HCT116 (cell line): ENCODE data around the gene TRAF3. TPM values are rescaled to one million over a fixed set of nuclear protein-coding genes. Genes with fewer than 3 reads are reported as not detected.

Source experiments
- ATAC-seq: fragments of 200-7000 bp; cut with Tn5 transposase; 2 replicates; pipeline ENCODE4 v1.9.1; 2020; ENCODE audit warnings: mild to moderate bottlenecking, moderate library complexity
- BruUV-seq: library from RNA; stranded (reverse); fragments of 400-500 nt; replicated peaks from 2 replicates; lab custom pipeline; 2021; lab: Mats Ljungman, UMichigan
- CTCF ChIA-PET: fragments of 300-600 bp; sonication (Branson Sonifier 250); formaldehyde crosslinking; loops from one replicate; lab custom pipeline; 2021; ENCODE audit warnings: antibody characterized with exemption; lab: Charles Lee
- POLR2A ChIA-PET: fragments of 300-600, 350-600 bp; sonication (Branson Sonifier 250); formaldehyde crosslinking; loops from one replicate; lab custom pipeline; 2021; ENCODE audit warnings: antibody characterized with exemption; lab: Charles Lee
- RAD21 ChIA-PET, 2 experiments: fragments of 300-600 bp; sonication (Branson Sonifier 250); formaldehyde crosslinking; loops; one replicate each; lab custom pipeline; 2023; ENCODE audit warnings: low total read pairs in 2 of 2; ENCODE audit not compliant: uncharacterized antibody in 2 of 2, unreplicated experiment in 2 of 2, low non-redundant PET in 1 of 2; lab: Charles Lee
- DNase-seq: peaks from one replicate; pipeline ENCODE4 v3.0.0-alpha.2; 2010; ENCODE audit warnings: low read depth, low spot score
- H2AFZ ChIP-seq: fragments of 200-600 bp; shearing (Covaris generic), sonication (generic); 2 replicates; pipeline ENCODE4 v1.6.1; 2017; ENCODE audit warnings: low read depth, mixed run types, mixed read lengths, antibody characterized with exemption, low read length; ENCODE audit not compliant: poor library complexity, severe bottlenecking
- H3K27ac ChIP-seq: 2 replicates; pipeline ENCODE4 v1.5.1; 2012; ENCODE audit warnings: low read depth, low read length
- H3K27me3 ChIP-seq: fragments of 200-600 bp; sonication (generic); 2 replicates; pipeline ENCODE4 v1.6.1; 2016; ENCODE audit warnings: mixed run types, low read length, mixed read lengths; ENCODE audit not compliant: insufficient read depth
- H3K36me3 ChIP-seq, 2 experiments: fragments of 200-500 bp in 1 of 2; fragments of 200-600 bp in 1 of 2; sonication (Bioruptor generic) in 1 of 2; sonication (generic) in 1 of 2; 2 replicates each; pipeline versions ENCODE4 v1.5.1 to v1.6.1; 2014 to 2016; ENCODE audit warnings: low read length in 2 of 2, inconsistent platforms in 1 of 2, mixed read lengths in 1 of 2, mixed run types in 1 of 2; ENCODE audit not compliant: insufficient read depth in 2 of 2, control insufficient read depth in 1 of 2
- H3K4me1 ChIP-seq, 2 experiments: fragments of 200-600 bp in 1 of 2; sonication (generic) in 1 of 2; 2 replicates each; pipeline versions ENCODE4 v1.5.1 to v1.6.1; 2012 to 2017; ENCODE audit warnings: low read length in 2 of 2, inconsistent platforms in 1 of 2, mild to moderate bottlenecking in 1 of 2, mixed read lengths in 1 of 2, mixed run types in 1 of 2, moderate library complexity in 1 of 2; ENCODE audit not compliant: insufficient read depth in 2 of 2, control insufficient read depth in 1 of 2
- H3K4me2 ChIP-seq: fragments of 200-600 bp; sonication (generic); 2 replicates; pipeline ENCODE4 v1.6.1; 2017; ENCODE audit warnings: mixed run types, low read length, mixed read lengths
- H3K4me3 ChIP-seq, 2 experiments: fragments of 200-600 bp in 1 of 2; sonication (generic) in 1 of 2; replicated peaks in 1 of 2; 2 replicates each; pipeline ENCODE4 v1.5.1; 2011 to 2016; ENCODE audit warnings: low read length in 2 of 2, control low read depth in 1 of 2, low read depth in 1 of 2, mild to moderate bottlenecking in 1 of 2, mixed read lengths in 1 of 2, mixed run types in 1 of 2
- H3K79me2 ChIP-seq: fragments of 200-600 bp; sonication (generic); 2 replicates; pipeline ENCODE4 v1.6.1; 2017; ENCODE audit warnings: mild to moderate bottlenecking, mixed run types, low read length, moderate library complexity, mixed read lengths; ENCODE audit not compliant: insufficient read depth
- H3K9ac ChIP-seq: fragments of 200-600 bp; sonication (generic); 2 replicates; pipeline ENCODE4 v1.6.1; 2016; ENCODE audit warnings: low read length, mixed read lengths
- H3K9me2 ChIP-seq: fragments of 200-600 bp; sonication (generic), shearing (Covaris generic); 2 replicates; pipeline ENCODE4 v1.6.1; 2017; ENCODE audit warnings: mixed run types, mild to moderate bottlenecking, moderate library complexity; ENCODE audit not compliant: insufficient read depth
- H3K9me3 ChIP-seq, 2 experiments: fragments of 200-500 bp in 1 of 2; fragments of 200-600 bp in 1 of 2; sonication (Bioruptor generic) in 1 of 2; sonication (generic) in 1 of 2; 2 replicates each; pipeline ENCODE4 v1.6.1; 2014 to 2017; ENCODE audit warnings: low read length in 2 of 2, mixed read lengths in 2 of 2, inconsistent platforms in 1 of 2, low read depth in 1 of 2, mild to moderate bottlenecking in 1 of 2, mixed run types in 1 of 2, moderate library complexity in 1 of 2; ENCODE audit not compliant: control insufficient read depth in 1 of 2, insufficient read depth in 1 of 2
- H4K20me1 ChIP-seq: fragments of 200-600 bp; sonication (generic), shearing (Covaris generic); 2 replicates; pipeline ENCODE4 v1.6.1; 2017; ENCODE audit warnings: mixed run types, mild to moderate bottlenecking, moderate library complexity; ENCODE audit not compliant: insufficient read depth
- CEBPB ChIP-seq: IDR thresholded peaks from 2 replicates; pipeline ENCODE4 v1.6.1; 2012; ENCODE audit warnings: low read depth
- EZH2phosphoT487 ChIP-seq: fragments of 200-600 bp; IDR thresholded peaks from 2 replicates; pipeline ENCODE4 v1.6.1; 2018; ENCODE audit warnings: antibody characterized with exemption, borderline replicate concordance
- JUND ChIP-seq: IDR thresholded peaks from 2 replicates; pipeline ENCODE4 v1.6.1; 2012
- MAX ChIP-seq: IDR thresholded peaks from 2 replicates; pipeline ENCODE4 v1.6.1; 2012
- POLR2A ChIP-seq: IDR thresholded peaks from 2 replicates; pipeline ENCODE4 v1.7.0; 2011; ENCODE audit warnings: borderline replicate concordance; ENCODE audit not compliant: insufficient read depth, insufficient read length; ENCODE audit errors: extremely low read depth
- RAD21 ChIP-seq: IDR thresholded peaks from 2 replicates; pipeline ENCODE4 v1.6.1; 2012; ENCODE audit warnings: low read depth, mild to moderate bottlenecking
- REST ChIP-seq: IDR thresholded peaks from 2 replicates; pipeline ENCODE4 v1.6.1; 2012; ENCODE audit warnings: low read depth
- SP1 ChIP-seq: IDR thresholded peaks from 2 replicates; pipeline ENCODE4 v1.6.1; 2012; ENCODE audit warnings: low read depth
- ZFX ChIP-seq: fragments of 450-650 bp; IDR thresholded peaks from 2 replicates; pipeline ENCODE4 v1.6.1; 2017
- intact Hi-C: fragments of 100-400 bp; cut with micrococcal nuclease; formaldehyde crosslinking; loops from 2 replicates; pipeline ENCODE4 v1.10.0; 2022
- total RNA-seq: library from RNA; stranded (reverse); gene quantifications from one replicate; pipeline ENCODE4 v1.2.1, GENCODE V29; 2021; ENCODE audit not compliant: unreplicated experiment
- TF ChIP-seq, protein P1 (sequence below): IDR thresholded peaks from 2 replicates; pipeline ENCODE4 v1.6.1; 2012

The TRAF3 gene
- total RNA-seq, 1 experiment from 2014 or later: 32.1 TPM

GRCh38 chr14:102826751-102827675 lies 49.8 kb downstream of the TRAF3 start:
- no peaks in the 10 kb centered on the region; a peak in 1 of 4 replicates for H3K36me3 ChIP-seq
- intact Hi-C loops: no loop called here
- no peak overlapping the region for H3K4me2 ChIP-seq
- RAD21 ChIA-PET: no interaction called here
- H3K4me1 ChIP-seq: peaks cover 0 to 16% of the 10 kb centered on the region in 2 experiments; a peak in 2 of 4 replicates
- CTCF ChIA-PET: no interaction called here
- no peak for ATAC-seq
- H3K9me2 ChIP-seq: no peaks in the 10 kb centered on the region
- POLR2A ChIA-PET: no interaction called here
- peaks cover 6% of the 10 kb centered on the region for H4K20me1 ChIP-seq
- H3K27ac ChIP-seq: no peak overlapping the region
- peaks cover 82% of the 10 kb centered on the region for H3K79me2 ChIP-seq
- H3K9me3 ChIP-seq: no peaks in the 10 kb centered on the region
- H3K4me3 ChIP-seq: no peak overlapping the region
- H2AFZ ChIP-seq: no peak overlapping the region
- no peaks in the 10 kb centered on the region for H3K27me3 ChIP-seq
- H3K9ac ChIP-seq: no peak overlapping the region
- no TSS peak for BruUV-seq
- TF ChIP-seq POLR2A: no peak
- TF ChIP-seq CEBPB: no peak
- no peak for TF ChIP-seq EZH2phosphoT487
- no peak for TF ChIP-seq RAD21
- no peak for DNase-seq

DNA sequence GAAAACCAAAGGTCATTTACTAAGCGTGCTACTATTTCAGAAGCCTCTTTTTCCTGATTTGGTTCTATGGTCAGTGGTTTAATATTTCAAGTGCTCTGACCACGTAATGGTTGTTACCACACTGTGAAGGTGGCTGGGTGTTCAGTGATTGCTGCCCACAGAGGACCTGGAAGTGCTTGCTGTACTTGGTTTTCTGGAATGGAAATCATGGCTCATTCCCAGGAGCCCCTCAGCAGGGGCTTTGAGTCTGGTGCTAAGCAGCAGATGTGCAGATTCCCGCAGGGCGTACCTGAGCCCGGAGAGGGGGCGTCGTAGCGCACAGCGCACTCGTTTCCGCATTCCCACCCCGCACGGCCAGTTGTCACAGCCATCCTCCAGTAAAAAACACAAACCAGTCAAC lies 50.5 kb downstream of the TRAF3 start:
- DNase-seq (no peak), ATAC-seq (no peak)
- H3K4me1 ChIP-seq: peaks cover 0 to 11% of the 10 kb centered on the region in 2 experiments; a peak in 2 of 4 replicates
- no peak overlapping the region for H3K9ac ChIP-seq
- peaks cover 6% of the 10 kb centered on the region for H4K20me1 ChIP-seq
- no peak overlapping the region for H3K27ac ChIP-seq
- TF ChIP-seq MAX (no peak), ZFX (no peak), REST (no peak), SP1 (no peak), RAD21 (no peak), JUND (no peak)
- TF ChIP-seq, protein P1, sequence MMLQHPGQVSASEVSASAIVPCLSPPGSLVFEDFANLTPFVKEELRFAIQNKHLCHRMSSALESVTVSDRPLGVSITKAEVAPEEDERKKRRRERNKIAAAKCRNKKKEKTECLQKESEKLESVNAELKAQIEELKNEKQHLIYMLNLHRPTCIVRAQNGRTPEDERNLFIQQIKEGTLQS: no peak
- H3K36me3 ChIP-seq: no peaks in the 10 kb centered on the region; a peak in 1 of 4 replicates
- no peak overlapping the region for H3K4me2 ChIP-seq
- peaks cover 78% of the 10 kb centered on the region for H3K79me2 ChIP-seq
- ChIA-PET RAD21 (no interaction called here), POLR2A (no interaction called here), CTCF (no interaction called here)
- no peaks in the 10 kb centered on the region for H3K27me3 ChIP-seq
- intact Hi-C loops: no loop called here
- H3K9me2 ChIP-seq: no peaks in the 10 kb centered on the region
- no TSS peak for BruUV-seq
- H3K4me3 ChIP-seq: no peak overlapping the region
- H3K9me3 ChIP-seq: no peaks in the 10 kb centered on the region
- no peak overlapping the region for H2AFZ ChIP-seq
